CD4-positive, alpha-beta memory T cell (primary cell): ENCODE data around the gene SYNGR3. TPM values are rescaled to one million over a fixed set of nuclear protein-coding genes. Genes with fewer than 3 reads are reported as not detected.
"Not testable (repeated sequence)": the region's sequence is repeated elsewhere in the genome, so short reads cannot be mapped to it uniquely, and the experiment has no call there.

Source experiments
- CTCF ChIA-PET: fragments of 350-600 bp; sonication (Branson Sonifier 250); formaldehyde crosslinking; loops from one replicate; lab custom pipeline; 2021; ENCODE audit warnings: inconsistent platforms; ENCODE audit not compliant: partially characterized antibody; lab: Charles Lee
- POLR2A ChIA-PET: fragments of 350-600 bp; sonication (Branson Sonifier 250); formaldehyde crosslinking; loops from one replicate; lab custom pipeline; 2021; ENCODE audit not compliant: partially characterized antibody; lab: Charles Lee
- DNase-seq, 5 donors: peaks; one replicate each; pipeline versions ENCODE4 v3.0.0 to v3.0.0-alpha.2; 2020 to 2022; ENCODE audit warnings: mixed read lengths in 1 of 5
- H3K27ac ChIP-seq: one replicate; pipeline ENCODE4 v1.7.0; 2013; ENCODE audit warnings: low read depth, low read length
- H3K27me3 ChIP-seq: 2 replicates; pipeline ENCODE4 v1.7.0; 2013; ENCODE audit warnings: mild to moderate bottlenecking, low read length, moderate library complexity; ENCODE audit not compliant: insufficient read depth
- H3K36me3 ChIP-seq: 2 replicates; pipeline ENCODE4 v1.7.0; 2013; ENCODE audit warnings: mild to moderate bottlenecking, low read length, moderate library complexity; ENCODE audit not compliant: insufficient read depth
- H3K4me1 ChIP-seq: 2 replicates; pipeline ENCODE4 v1.7.0; 2013; ENCODE audit warnings: mild to moderate bottlenecking, low read length, moderate library complexity; ENCODE audit not compliant: insufficient read depth
- H3K4me3 ChIP-seq, 2 donors: one replicate each; pipeline ENCODE4 v1.7.0; 2013; ENCODE audit warnings: low read length in 2 of 2, mild to moderate bottlenecking in 1 of 2
- H3K9me3 ChIP-seq, 2 donors: one replicate each; pipeline ENCODE4 v1.7.0; 2013; ENCODE audit warnings: low read length in 2 of 2, control low read depth in 1 of 2; ENCODE audit not compliant: control insufficient read depth in 1 of 2
- H3K27ac Mint-ChIP-seq, 7 donors: one replicate each; pipeline ENCODE4 v1.8.0; 2020 to 2021; ENCODE audit warnings: mixed read lengths in 7 of 7, mild to moderate bottlenecking in 6 of 7, inconsistent platforms in 3 of 7, moderate library complexity in 3 of 7
- H3K27me3 Mint-ChIP-seq, 2 donors: one replicate each; pipeline ENCODE4 v1.8.0; 2020 to 2021; ENCODE audit warnings: mixed read lengths in 2 of 2
- H3K36me3 Mint-ChIP-seq, 2 donors: one replicate each; pipeline ENCODE4 v1.8.0; 2020 to 2021; ENCODE audit warnings: mixed read lengths in 2 of 2, inconsistent platforms in 1 of 2, mild to moderate bottlenecking in 1 of 2
- H3K4me1 Mint-ChIP-seq, 4 donors: one replicate each; pipeline ENCODE4 v1.8.0; 2020 to 2021; ENCODE audit warnings: mixed read lengths in 4 of 4, mild to moderate bottlenecking in 1 of 4
- H3K4me3 Mint-ChIP-seq, 8 donors: one replicate each; pipeline ENCODE4 v1.8.0; 2020 to 2021; ENCODE audit warnings: mixed read lengths in 8 of 8, mild to moderate bottlenecking in 7 of 8, moderate library complexity in 6 of 8, inconsistent platforms in 3 of 8
- H3K9me3 Mint-ChIP-seq, 8 donors: one replicate each; pipeline ENCODE4 v1.8.0; 2020 to 2021; ENCODE audit warnings: mixed read lengths in 8 of 8, mild to moderate bottlenecking in 5 of 8, inconsistent platforms in 3 of 8, moderate library complexity in 1 of 8
- intact Hi-C: fragments of 100-400 bp; cut with micrococcal nuclease; formaldehyde crosslinking; loops from one replicate; pipeline ENCODE4 v1.15.1; 2023
- polyA plus RNA-seq, 2 donors: library from polyadenylated mRNA; unstranded; fragments of 300-500 nt; fragmentation: Illumina TruSeq; gene quantifications; one replicate each; pipeline ENCODE4 v1.2.3, GENCODE V29; 2021
- total RNA-seq, 2 experiments: library from RNA; stranded (reverse); gene quantifications; one replicate each; pipeline ENCODE4 v1.2.3, GENCODE V29; 2021

Gene SYNGR3
- total and polyA plus RNA-seq, 4 experiments from 2014 or later: 0.50 to 2.2 (median 1.6) TPM

- ChIA-PET CTCF (interaction anchor here (0.7 kb wide), 1 partner anchor 75 kb away, joined by 3 read pairs; no protein-coding TSS in a partner anchor), POLR2A (interaction anchor here (0.6 to 1.6 kb wide), 2 partner anchors 125 to 274 kb away, joined by 4 read pairs; partner anchors contain the start of gene TRAF7)
- no peaks in the 10 kb centered on the region for H3K36me3 ChIP-seq
- no peak for DNase-seq
- intact Hi-C loops: no loop called here
- Mint-ChIP-seq H3K27ac (no peak overlapping the region), H3K36me3 (no peaks in the 10 kb centered on the region), H3K9me3 (no peaks in the 10 kb centered on the region), H3K4me3 (no peak overlapping the region), H3K27me3 (no peaks in the 10 kb centered on the region), H3K4me1 (peaks cover 3 to 11% (median 7%) of the 10 kb centered on the region in 4 donors)
- no peaks in the 10 kb centered on the region for H3K27me3 ChIP-seq
- peaks cover 15% of the 10 kb centered on the region for H3K4me1 ChIP-seq
- H3K4me3 ChIP-seq: no peak overlapping the region
- H3K27ac ChIP-seq: no peak overlapping the region
- H3K9me3 ChIP-seq: no peaks in the 10 kb centered on the region
Observed at GRCh38 chr16:2030036-2030435, 40.3 kb downstream of the SYNGR3 start.

- ChIA-PET POLR2A (no interaction called here), CTCF (interaction anchor here (1.8 kb wide), 1 partner anchor 110 kb away, joined by 10 read pairs; no protein-coding TSS in a partner anchor)
- Histone ChIP-seq H3K4me3 (no peak overlapping the region), H3K36me3 (no peaks in the 10 kb centered on the region), H3K4me1 (peaks cover 10% of the 10 kb centered on the region), H3K9me3 (no peaks in the 10 kb centered on the region), H3K27me3 (no peaks in the 10 kb centered on the region), H3K27ac (no peak overlapping the region)
- no peak overlapping the region for H3K4me3 Mint-ChIP-seq
- no peak for DNase-seq
- H3K4me1 Mint-ChIP-seq: peaks cover 3 to 6% (median 5%) of the 10 kb centered on the region in 4 donors
- no peaks in the 10 kb centered on the region for H3K9me3 Mint-ChIP-seq
- no peaks in the 10 kb centered on the region for H3K36me3 Mint-ChIP-seq
- intact Hi-C loops: no loop called here
- H3K27ac Mint-ChIP-seq: no peak overlapping the region
- no peaks in the 10 kb centered on the region for H3K27me3 Mint-ChIP-seq
Observed at GRCh38 chr16:2031081-2031577, 41.4 kb downstream of the SYNGR3 start.

GRCh38 chr16:2032285-2033056 lies 42.7 kb downstream of the SYNGR3 start:
- Histone ChIP-seq H3K27ac (no peak overlapping the region), H3K4me3 (no peak overlapping the region), H3K36me3 (no peaks in the 10 kb centered on the region), H3K9me3 (no peaks in the 10 kb centered on the region), H3K4me1 (peaks cover 4% of the 10 kb centered on the region), H3K27me3 (no peaks in the 10 kb centered on the region)
- no peak overlapping the region for H3K4me3 Mint-ChIP-seq
- H3K9me3 Mint-ChIP-seq: no peaks in the 10 kb centered on the region
- H3K27ac Mint-ChIP-seq: peak overlapping the region in 1 of 7 donors; percentile 52
- CTCF ChIA-PET: interaction anchor here (1.8 kb wide), 1 partner anchor 108 kb away, joined by 10 read pairs; no protein-coding TSS in a partner anchor
- DNase-seq: peak in 1 of 5 donors; percentile 26
- intact Hi-C loops: no loop called here
- no peaks in the 10 kb centered on the region for H3K27me3 Mint-ChIP-seq
- POLR2A ChIA-PET: no interaction called here
- H3K4me1 Mint-ChIP-seq: peaks cover 1 to 4% (median 3%) of the 10 kb centered on the region in 4 donors
- no peaks in the 10 kb centered on the region for H3K36me3 Mint-ChIP-seq

GRCh38 chr16:2033057-2033908 lies 43.5 kb downstream of the SYNGR3 start:
- no peaks in the 10 kb centered on the region for H3K36me3 Mint-ChIP-seq
- CTCF ChIA-PET: interaction anchor here (1.8 kb wide), 1 partner anchor 107 kb away, joined by 10 read pairs; no protein-coding TSS in a partner anchor
- Histone ChIP-seq H3K4me3 (no peak overlapping the region), H3K27ac (no peak overlapping the region), H3K36me3 (no peaks in the 10 kb centered on the region), H3K4me1 (no peaks in the 10 kb centered on the region), H3K27me3 (no peaks in the 10 kb centered on the region), H3K9me3 (no peaks in the 10 kb centered on the region)
- intact Hi-C loops: no loop called here
- POLR2A ChIA-PET: no interaction called here
- DNase-seq: no peak
- H3K4me1 Mint-ChIP-seq: no peaks in the 10 kb centered on the region
- no peak overlapping the region for H3K4me3 Mint-ChIP-seq
- H3K27ac Mint-ChIP-seq: no peak overlapping the region
- H3K9me3 Mint-ChIP-seq: no peaks in the 10 kb centered on the region
- H3K27me3 Mint-ChIP-seq: no peaks in the 10 kb centered on the region

- H3K36me3 Mint-ChIP-seq, H3K4me3 Mint-ChIP-seq, H3K9me3 ChIP-seq, H3K27ac Mint-ChIP-seq, H3K4me3 ChIP-seq, H3K27ac ChIP-seq, H3K9me3 Mint-ChIP-seq, H3K36me3 ChIP-seq, H3K4me1 ChIP-seq, intact Hi-C loops, DNase-seq, H3K4me1 Mint-ChIP-seq, POLR2A ChIA-PET, H3K27me3 Mint-ChIP-seq, H3K27me3 ChIP-seq: not testable (repeated sequence)
- CTCF ChIA-PET: interaction anchor here (1.8 kb wide), 1 partner anchor 106 kb away, joined by 4 read pairs; no protein-coding TSS in a partner anchor
Observed at GRCh38 chr16:2033909-2034695, 44.3 kb downstream of the SYNGR3 start.

GRCh38 chr16:2034696-2035430 lies 45.1 kb downstream of the SYNGR3 start:
- intact Hi-C loops: no loop called here
- Mint-ChIP-seq H3K4me1 (no peaks in the 10 kb centered on the region), H3K36me3 (no peaks in the 10 kb centered on the region), H3K9me3 (no peaks in the 10 kb centered on the region), H3K27ac (no peak overlapping the region), H3K4me3 (no peak overlapping the region), H3K27me3 (no peaks in the 10 kb centered on the region)
- CTCF ChIA-PET: interaction anchor here (1.8 kb wide), 1 partner anchor 106 kb away, joined by 4 read pairs; no protein-coding TSS in a partner anchor
- H3K9me3 ChIP-seq: no peaks in the 10 kb centered on the region
- H3K27ac ChIP-seq: no peak overlapping the region
- DNase-seq: no peak
- POLR2A ChIA-PET: interaction anchor here (0.7 kb wide), 1 partner anchor 13 kb away, joined by 3 read pairs; the partner anchor contains the start of genes NTHL1 and TSC2
- H3K4me1 ChIP-seq: no peaks in the 10 kb centered on the region
- no peak overlapping the region for H3K4me3 ChIP-seq
- no peaks in the 10 kb centered on the region for H3K36me3 ChIP-seq
- H3K27me3 ChIP-seq: no peaks in the 10 kb centered on the region
